ENCODE measurements around the gene PTPRO.

Gene PTPRO

GRCh38 chr12:15631007-15631715, 308.9 kb downstream of the PTPRO start:
- H3K9me3 ChIP-seq, result no peaks in the 10 kb centered on the region
- no peaks in the 10 kb centered on the region for H3K36me3 ChIP-seq
- no peak for TF ChIP-seq CTCF (IDR thresholded peaks at IDR 0.05; ENCODE audit: low read depth, low read length)
- H3K4me1 ChIP-seq, result no peaks in the 10 kb centered on the region
- peaks cover 14% of the 10 kb centered on the region for H3K27me3 ChIP-seq
- DNase-seq, result no peak
- H3K4me3 ChIP-seq (ENCODE audit: low read depth, low read length), result no peak overlapping the region

- no peak overlapping the region for H3K4me3 ChIP-seq (ENCODE audit: low read depth, low read length)
- no peaks in the 10 kb centered on the region for H3K4me1 ChIP-seq
- no peak for DNase-seq
- TF ChIP-seq CTCF (IDR thresholded peaks at IDR 0.05; ENCODE audit: low read depth, low read length), result no peak
- H3K27me3 ChIP-seq, result peaks cover 22% of the 10 kb centered on the region
- H3K9me3 ChIP-seq, result no peaks in the 10 kb centered on the region
- no peaks in the 10 kb centered on the region for H3K36me3 ChIP-seq
Observed at GRCh38 chr12:15632708-15633107, 310.4 kb downstream of the PTPRO start.

GRCh38 chr12:15633201-15633600, 310.9 kb downstream of the PTPRO start:
- TF ChIP-seq CTCF (IDR thresholded peaks at IDR 0.05; ENCODE audit: low read depth, low read length), result no peak
- no peaks in the 10 kb centered on the region for H3K4me1 ChIP-seq
- peaks cover 27% of the 10 kb centered on the region for H3K27me3 ChIP-seq

DNA sequence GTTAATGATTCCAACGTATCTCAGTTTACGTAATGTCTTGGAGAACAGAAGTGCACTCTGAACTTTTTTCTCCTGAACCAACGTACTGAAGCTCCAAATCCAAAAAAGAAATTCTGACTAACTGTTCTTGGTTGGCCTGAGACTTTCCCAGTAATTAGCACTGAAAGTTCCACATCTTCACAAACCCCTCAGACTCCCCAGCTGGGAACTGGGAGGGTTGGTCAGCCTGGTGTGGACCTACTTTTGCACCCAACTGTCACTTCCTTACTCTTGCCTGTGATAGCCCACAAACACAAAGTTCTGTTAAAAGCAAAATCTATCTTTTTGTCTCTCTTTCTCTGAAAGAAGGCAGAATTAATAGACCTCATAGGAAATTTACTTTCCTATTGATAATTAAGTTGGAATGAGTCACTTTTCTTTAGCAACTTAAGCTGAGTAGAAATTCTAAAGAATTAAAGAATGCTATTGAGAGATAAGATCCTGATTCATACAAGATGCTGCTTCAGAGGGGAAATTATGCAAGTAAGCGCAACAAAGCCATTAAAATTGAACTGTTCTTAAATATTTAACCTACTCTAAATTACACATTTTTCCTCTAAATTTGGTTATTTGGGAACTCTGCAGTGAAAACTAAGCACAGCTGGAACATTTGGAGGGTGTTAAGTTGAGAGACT, 311.8 kb downstream of the PTPRO start:
- H3K36me3 ChIP-seq, result no peaks in the 10 kb centered on the region
- H3K27me3 ChIP-seq, result peaks cover 27% of the 10 kb centered on the region
- H3K4me3 ChIP-seq (ENCODE audit: low read depth, low read length), result no peak overlapping the region
- no peaks in the 10 kb centered on the region for H3K9me3 ChIP-seq
- no peaks in the 10 kb centered on the region for H3K4me1 ChIP-seq
- TF ChIP-seq CTCF (IDR thresholded peaks at IDR 0.05; ENCODE audit: low read depth, low read length), result no peak
- no peak for DNase-seq

More at GRCh38 chr12:15633201-15633600, 310.9 kb downstream of the PTPRO start:
- H3K9me3 ChIP-seq, result no peaks in the 10 kb centered on the region
- DNase-seq, result no peak
- no peaks in the 10 kb centered on the region for H3K36me3 ChIP-seq
- H3K4me3 ChIP-seq (ENCODE audit: low read depth, low read length), result no peak overlapping the region

GRCh38 chr12:15636060-15636890, 314.0 kb downstream of the PTPRO start:
- Histone ChIP-seq H3K4me1 (no peaks in the 10 kb centered on the region), H3K9me3 (no peaks in the 10 kb centered on the region), H3K4me3 (ENCODE audit: low read depth, low read length) (no peak overlapping the region), H3K27me3 (peaks cover 27% of the 10 kb centered on the region), H3K36me3 (no peaks in the 10 kb centered on the region)
- DNase-seq, result no peak
- TF ChIP-seq CTCF (IDR thresholded peaks at IDR 0.05; ENCODE audit: low read depth, low read length), result no peak

Measured in BE2C (cell line).